ENCODE results near the gene DVL2. TPM values are rescaled to one million over a fixed set of nuclear protein-coding genes. Genes with fewer than 3 reads are reported as not detected.
A peak's percentile ranks its signal among the peaks of the same experiment; 100 is the strongest.

DVL2 gene
- total and polyA plus RNA-seq, 7 donors = 10.0 to 22.1 (median 13.1) TPM

DNA sequence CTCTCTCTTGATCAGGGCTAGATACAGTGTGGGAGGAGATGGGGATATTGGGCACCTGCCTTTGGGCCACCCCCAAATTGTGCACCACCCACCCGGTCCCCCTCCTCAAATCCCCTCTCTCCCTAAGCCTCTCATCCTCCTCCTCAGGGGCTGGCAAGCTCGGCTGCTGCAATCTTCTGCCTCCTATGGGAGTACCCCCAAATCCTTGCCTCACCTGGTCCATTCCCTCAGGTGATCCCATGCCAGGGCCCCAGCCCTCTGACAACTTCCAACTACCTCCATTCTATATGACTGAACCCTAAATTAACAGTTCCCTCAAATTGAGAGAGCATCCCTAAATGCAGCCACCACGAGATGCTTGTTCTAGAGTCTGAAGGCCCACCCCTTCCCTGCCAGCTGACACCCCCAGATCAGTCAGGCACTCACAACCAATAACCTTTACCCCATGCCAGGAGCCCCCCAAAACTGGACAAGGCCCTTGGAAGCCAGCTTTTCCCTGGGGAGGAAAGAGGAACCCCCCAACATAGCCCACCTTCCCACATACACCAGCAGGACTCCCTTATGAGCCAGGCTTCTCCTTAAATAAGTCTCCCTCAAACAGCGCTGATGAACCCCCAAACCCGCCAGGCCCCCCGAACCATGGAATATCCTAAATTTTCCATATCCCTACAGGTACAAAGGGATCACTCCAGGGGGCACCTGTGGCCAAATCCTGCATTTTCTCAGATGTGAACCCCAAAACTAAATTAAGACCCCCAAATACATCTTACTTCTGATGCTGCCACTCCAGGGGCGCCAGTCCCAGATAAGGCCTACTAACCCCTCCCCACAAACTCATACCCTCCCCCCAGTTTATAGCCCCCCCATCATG, 17.8 kb downstream of the DVL2 start:
- intact Hi-C loops (cut with DNase I) = no loop called here
- Histone ChIP-seq H3K4me3 (peak overlapping the region; percentile 50), H3K27ac (no peak overlapping the region), H3K4me1 (peaks cover 19% of the 10 kb centered on the region), H3K36me3 (ENCODE audit: insufficient read depth in 1 of 2, low read depth in 1 of 2) (peaks cover 0 to 9% of the 10 kb centered on the region in 2 donors), H3K9me3 (no peaks in the 10 kb centered on the region), H3K27me3 (ENCODE audit: insufficient read depth in 3 of 3, low read length in 2 of 3) (peaks cover 0 to 19% (median 0%) of the 10 kb centered on the region in 3 donors)
- ATAC-seq = no peak
- TF ChIP-seq, protein P1, sequence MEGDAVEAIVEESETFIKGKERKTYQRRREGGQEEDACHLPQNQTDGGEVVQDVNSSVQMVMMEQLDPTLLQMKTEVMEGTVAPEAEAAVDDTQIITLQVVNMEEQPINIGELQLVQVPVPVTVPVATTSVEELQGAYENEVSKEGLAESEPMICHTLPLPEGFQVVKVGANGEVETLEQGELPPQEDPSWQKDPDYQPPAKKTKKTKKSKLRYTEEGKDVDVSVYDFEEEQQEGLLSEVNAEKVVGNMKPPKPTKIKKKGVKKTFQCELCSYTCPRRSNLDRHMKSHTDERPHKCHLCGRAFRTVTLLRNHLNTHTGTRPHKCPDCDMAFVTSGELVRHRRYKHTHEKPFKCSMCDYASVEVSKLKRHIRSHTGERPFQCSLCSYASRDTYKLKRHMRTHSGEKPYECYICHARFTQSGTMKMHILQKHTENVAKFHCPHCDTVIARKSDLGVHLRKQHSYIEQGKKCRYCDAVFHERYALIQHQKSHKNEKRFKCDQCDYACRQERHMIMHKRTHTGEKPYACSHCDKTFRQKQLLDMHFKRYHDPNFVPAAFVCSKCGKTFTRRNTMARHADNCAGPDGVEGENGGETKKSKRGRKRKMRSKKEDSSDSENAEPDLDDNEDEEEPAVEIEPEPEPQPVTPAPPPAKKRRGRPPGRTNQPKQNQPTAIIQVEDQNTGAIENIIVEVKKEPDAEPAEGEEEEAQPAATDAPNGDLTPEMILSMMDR (IDR thresholded peaks at IDR 0.05) = no peak
- WGBS, 3 donors = 40 to 47% (median 42%) methylated on average over 7 of the region's 7 CpGs
- DNase-seq = peak in 1 of 2 donors; percentile 13

DNA sequence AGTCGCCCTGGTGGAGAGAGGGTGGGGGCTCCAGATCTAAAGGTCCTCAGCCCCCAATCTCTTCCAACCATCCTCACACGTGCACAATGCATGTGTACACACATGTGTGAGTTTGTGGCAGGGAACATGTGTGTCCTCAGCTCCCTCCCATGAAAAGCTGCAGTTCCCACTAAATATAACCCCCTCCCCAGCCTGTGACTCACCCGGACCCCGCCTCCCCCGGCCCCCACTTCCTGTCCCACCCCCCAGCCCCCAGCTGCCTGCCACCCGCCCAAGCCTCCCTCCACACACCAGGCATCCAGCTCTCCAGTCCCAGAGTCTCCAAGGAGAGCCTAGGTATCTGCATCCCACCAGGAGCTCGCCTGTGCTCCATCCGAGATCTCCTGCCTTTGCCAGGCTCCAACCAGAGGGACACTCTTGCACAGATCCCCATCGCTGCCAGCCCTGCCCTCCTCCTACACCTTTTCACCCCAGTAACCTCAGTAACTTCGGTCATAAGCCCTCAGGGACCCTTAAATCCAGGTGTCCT, 18.6 kb downstream of the DVL2 start:
- ATAC-seq (no peak), DNase-seq (peak in 1 of 2 donors; percentile 18)
- Histone ChIP-seq H3K4me1 (peaks cover 11% of the 10 kb centered on the region), H3K4me3 (peak overlapping the region; percentile 71), H3K27ac (no peak overlapping the region), H3K27me3 (ENCODE audit: insufficient read depth in 3 of 3, low read length in 2 of 3) (peaks cover 0 to 19% (median 1%) of the 10 kb centered on the region in 3 donors), H3K36me3 (ENCODE audit: insufficient read depth in 1 of 2, low read depth in 1 of 2) (peaks cover 0 to 2% of the 10 kb centered on the region in 2 donors), H3K9me3 (no peaks in the 10 kb centered on the region)
- whole genome bisulfite sequencing, 3 donors = 28 to 45% (median 32%) methylated on average over 10 of the region's 10 CpGs
- TF ChIP-seq, protein P1 (IDR thresholded peaks at IDR 0.05) = no peak
- intact Hi-C loops (cut with DNase I) = no loop called here

DNA sequence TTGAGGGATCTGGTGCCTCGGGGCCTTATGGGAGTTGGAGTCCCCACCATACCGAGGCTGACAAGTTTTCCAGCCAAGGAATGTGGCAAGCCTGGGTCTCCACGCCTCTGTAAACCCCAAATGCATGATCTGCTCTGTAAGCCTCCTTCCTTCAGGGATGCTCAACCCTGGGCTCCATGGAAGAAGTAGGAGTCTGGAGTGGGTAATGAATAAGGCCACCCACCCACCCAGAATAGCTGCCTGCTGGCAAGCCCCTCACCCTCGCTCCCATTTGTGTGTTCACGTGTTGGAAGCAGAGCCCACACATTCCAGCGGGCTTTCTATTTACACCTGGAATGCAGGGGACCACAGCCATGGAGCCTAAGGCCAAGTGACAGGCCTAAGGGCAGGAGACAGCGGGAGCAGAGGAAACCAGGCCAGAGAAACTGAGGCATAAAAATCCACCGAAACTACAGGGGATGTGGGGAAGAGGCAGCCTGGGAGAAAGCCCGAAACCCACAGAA, 19.1 kb downstream of the DVL2 start:
- Histone ChIP-seq H3K27me3 (ENCODE audit: insufficient read depth in 3 of 3, low read length in 2 of 3) (peaks cover 0 to 19% (median 1%) of the 10 kb centered on the region in 3 donors), H3K9me3 (no peaks in the 10 kb centered on the region), H3K4me3 (peak overlapping the region; percentile 71), H3K36me3 (ENCODE audit: insufficient read depth in 1 of 2, low read depth in 1 of 2) (no peaks in the 10 kb centered on the region), H3K27ac (no peak overlapping the region), H3K4me1 (peaks cover 9% of the 10 kb centered on the region)
- TF ChIP-seq, protein P1 (IDR thresholded peaks at IDR 0.05) = no peak
- 20 to 25% (median 23%) methylated on average over 9 of the region's 9 CpGs for WGBS, 3 donors
- intact Hi-C loops (cut with DNase I) = no loop called here
- DNase-seq (no peak), ATAC-seq (no peak)

DNA sequence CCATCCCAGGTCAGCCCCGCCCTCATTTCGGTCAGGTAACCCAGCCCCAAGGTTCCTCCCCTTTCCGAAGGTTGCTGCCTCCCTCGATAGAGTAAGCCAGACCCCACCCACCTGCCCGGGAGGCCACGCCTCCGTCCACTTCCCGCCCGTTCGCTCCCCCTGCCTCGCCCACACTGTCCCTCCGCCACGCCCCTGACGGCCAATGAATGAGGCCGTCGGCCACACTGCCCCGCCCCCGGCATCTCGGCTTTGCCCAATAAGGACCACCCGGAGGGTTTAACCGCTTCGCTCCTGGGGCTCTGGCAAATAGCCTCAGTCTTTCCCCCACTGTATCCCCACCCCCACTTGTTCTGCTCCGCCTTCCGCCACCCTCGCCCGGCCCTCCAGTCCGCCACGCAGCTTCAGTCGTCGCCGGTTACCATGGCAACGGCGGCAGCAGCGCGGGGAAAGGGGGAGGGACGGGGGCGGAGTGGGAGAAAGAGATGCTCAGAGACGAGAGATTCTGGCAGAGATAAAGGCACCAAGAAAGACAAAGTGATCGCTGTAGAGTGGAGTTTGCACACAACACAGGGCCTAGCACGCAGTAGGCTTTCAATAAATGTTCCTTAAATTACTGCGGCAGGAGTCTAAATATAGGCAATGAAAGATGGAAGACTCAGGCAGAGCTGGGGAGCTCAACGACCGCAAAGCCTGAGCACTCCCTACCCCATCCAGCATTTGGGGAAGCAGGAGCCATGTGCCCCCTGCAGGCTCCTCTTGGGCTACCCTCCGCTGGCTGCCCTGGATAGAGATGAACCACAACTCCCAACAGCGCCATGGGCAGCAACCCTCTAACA, 19.8 kb downstream of the DVL2 start:
- H3K4me3 ChIP-seq = peak overlapping the region; percentile 71
- peaks cover 8% of the 10 kb centered on the region for H3K4me1 ChIP-seq
- H3K9me3 ChIP-seq = no peaks in the 10 kb centered on the region
- H3K27ac ChIP-seq = peak overlapping the region; percentile 59
- DNase-seq = peak; percentile 98 to 99
- TF ChIP-seq, protein P1 (IDR thresholded peaks at IDR 0.05) = peak; percentile 50
- intact Hi-C loops (cut with DNase I) = no loop called here
- no peaks in the 10 kb centered on the region for H3K36me3 ChIP-seq (ENCODE audit: insufficient read depth in 1 of 2, low read depth in 1 of 2)
- WGBS, 3 donors = 0 to 1% (median 1%) methylated on average over 45 of the region's 45 CpGs
- ATAC-seq = peak; percentile 87 to 90 (median 88)
- peaks cover 0 to 19% (median 1%) of the 10 kb centered on the region in 3 donors for H3K27me3 ChIP-seq (ENCODE audit: insufficient read depth in 3 of 3, low read length in 2 of 3)
